Stomach (tissue), 4 donors: ENCODE results near the gene SLC37A1.

ENCODE experiments used
- EP300 ChIP-seq: sonication (generic); formaldehyde crosslinking; IDR thresholded peaks from one replicate; pipeline ENCODE4 v1.6.1; 2017; ENCODE audit warnings: antibody characterized with exemption
- POLR2A ChIP-seq, 4 donors: fragments of 450-650 bp; IDR thresholded peaks; one replicate each; pipeline ENCODE4 v1.6.1; 2016; ENCODE audit warnings: antibody characterized with exemption in 4 of 4, control low read depth in 2 of 4, mild to moderate bottlenecking in 1 of 4, moderate library complexity in 1 of 4
- POLR2AphosphoS5 ChIP-seq, 3 donors: sonication (generic); formaldehyde crosslinking; IDR thresholded peaks; one replicate each; pipeline ENCODE4 v1.6.1; 2016; ENCODE audit warnings: antibody characterized with exemption in 3 of 3
- TF ChIP-seq, protein P1 (sequence below), 7 experiments: fragments of 450-650 bp in 4 of 7; fragments of 200-600 bp in 3 of 7; sonication (generic) in 3 of 7; IDR thresholded peaks; one replicate each; pipeline ENCODE4 v1.5.1; 2016 to 2019; ENCODE audit warnings: antibody characterized with exemption in 7 of 7, control low read depth in 2 of 7, mild to moderate bottlenecking in 1 of 7

- TF ChIP-seq, protein P1, sequence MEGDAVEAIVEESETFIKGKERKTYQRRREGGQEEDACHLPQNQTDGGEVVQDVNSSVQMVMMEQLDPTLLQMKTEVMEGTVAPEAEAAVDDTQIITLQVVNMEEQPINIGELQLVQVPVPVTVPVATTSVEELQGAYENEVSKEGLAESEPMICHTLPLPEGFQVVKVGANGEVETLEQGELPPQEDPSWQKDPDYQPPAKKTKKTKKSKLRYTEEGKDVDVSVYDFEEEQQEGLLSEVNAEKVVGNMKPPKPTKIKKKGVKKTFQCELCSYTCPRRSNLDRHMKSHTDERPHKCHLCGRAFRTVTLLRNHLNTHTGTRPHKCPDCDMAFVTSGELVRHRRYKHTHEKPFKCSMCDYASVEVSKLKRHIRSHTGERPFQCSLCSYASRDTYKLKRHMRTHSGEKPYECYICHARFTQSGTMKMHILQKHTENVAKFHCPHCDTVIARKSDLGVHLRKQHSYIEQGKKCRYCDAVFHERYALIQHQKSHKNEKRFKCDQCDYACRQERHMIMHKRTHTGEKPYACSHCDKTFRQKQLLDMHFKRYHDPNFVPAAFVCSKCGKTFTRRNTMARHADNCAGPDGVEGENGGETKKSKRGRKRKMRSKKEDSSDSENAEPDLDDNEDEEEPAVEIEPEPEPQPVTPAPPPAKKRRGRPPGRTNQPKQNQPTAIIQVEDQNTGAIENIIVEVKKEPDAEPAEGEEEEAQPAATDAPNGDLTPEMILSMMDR (IDR thresholded peaks at IDR 0.05) = no peak
- TF ChIP-seq POLR2A (IDR thresholded peaks at IDR 0.05) = no peak
- no peak for TF ChIP-seq EP300
- TF ChIP-seq POLR2AphosphoS5 (IDR thresholded peaks at IDR 0.05) = no peak
Observed at GRCh38 chr21:42619841-42620240, 106.2 kb downstream of the SLC37A1 start.
